Heart right ventricle (tissue), 16 donors: ENCODE data around the gene INSYN1. TPM values are rescaled to one million over a fixed set of nuclear protein-coding genes. Genes with fewer than 3 reads are reported as not detected.

Experiments
- ATAC-seq, 8 donors: fragments of 200-7000 bp; cut with Tn5 transposase; one replicate each; pipeline ENCODE4 v1.9.1; 2020; ENCODE audit warnings: mild to moderate bottlenecking in 8 of 8, moderate library complexity in 8 of 8, moderate number of reproducible peaks in 1 of 8
- DNase-seq, 2 donors: peaks; one replicate each; pipeline ENCODE4 v3.0.0-alpha.2; 2020
- H3K27ac ChIP-seq, 10 donors: fragments of 200-600 bp; sonication (generic) in 2 of 10; one replicate each; pipeline versions ENCODE4 v1.5.0 to v1.8.0; 2020 to 2022; ENCODE audit warnings: mild to moderate bottlenecking in 3 of 10
- H3K27me3 ChIP-seq, 7 donors: fragments of 200-600 bp; one replicate each; pipeline ENCODE4 v1.8.0; 2021 to 2022; ENCODE audit warnings: mild to moderate bottlenecking in 2 of 7
- H3K36me3 ChIP-seq, 9 donors: fragments of 200-600 bp; sonication (generic) in 1 of 9; one replicate each; pipeline versions ENCODE4 v1.5.0 to v1.8.0; 2020 to 2022; ENCODE audit warnings: mild to moderate bottlenecking in 2 of 9
- H3K4me1 ChIP-seq, 9 donors: fragments of 200-600 bp; sonication (generic) in 1 of 9; one replicate each; pipeline versions ENCODE4 v1.5.0 to v1.8.0; 2020 to 2022; ENCODE audit warnings: mild to moderate bottlenecking in 4 of 9
- H3K4me3 ChIP-seq, 10 donors: fragments of 200-600 bp; sonication (generic) in 2 of 10; one replicate each; pipeline versions ENCODE4 v1.5.0 to v1.8.0; 2020 to 2022; ENCODE audit warnings: mild to moderate bottlenecking in 7 of 10, moderate library complexity in 2 of 10
- H3K9me3 ChIP-seq, 11 donors: fragments of 200-600 bp in 10 of 11; sonication (generic) in 2 of 11; one replicate each; pipeline versions ENCODE4 v1.5.0 to v1.8.0; 2013 to 2022; ENCODE audit warnings: mild to moderate bottlenecking in 2 of 11, control low read depth in 1 of 11, moderate library complexity in 1 of 11
- WGBS, 2 donors: extraction: QIAGEN DNeasy Blood & Tissue Kit; methylation state at CpG; one replicate each; pipeline ENCODE4 v1.1.7; 2013; ENCODE audit warnings: inconsistent platforms in 1 of 2; 5-methylcytosine and 5-hydroxymethylcytosine counted together
- intact Hi-C, 10 donors: fragments of 100-400 bp; cut with DNase I; formaldehyde crosslinking; loops; one replicate each; pipeline versions ENCODE4 v1.11.1 to v1.14.2; 2022
- polyA plus RNA-seq, 2 donors: library from polyadenylated mRNA; stranded (reverse); fragments of 200-250 nt; gene quantifications; one replicate each; pipeline ENCODE4 v1.2.3, GENCODE V29; 2013
- total RNA-seq, 10 donors: library from RNA; stranded (reverse); fragmentation: NEBNext Ultra II Directional in 3 of 10; extraction: Animal tissue kit (Norgen Biotek cat#: 25700) in 3 of 10; gene quantifications; one replicate each; pipeline versions ENCODE4 v1.2.1 to v1.2.4, GENCODE V29; 2021 to 2023
- TF ChIP-seq, protein P1 (sequence below), 9 donors: fragments of 200-600 bp; sonication (generic) in 2 of 9; IDR thresholded peaks; one replicate each; pipeline versions ENCODE4 v1.5.0 to v1.8.0; 2021 to 2022; ENCODE audit warnings: antibody characterized with exemption in 9 of 9, mild to moderate bottlenecking in 5 of 9, moderate library complexity in 1 of 9
- donor health status: Arrhythmogenic right ventricular cardiomyopathy.
- donor health status: ischemic (EF 13 %, LVEDD 7.1; RV severe dilation, severe dysfunction).
- donor health status: healthy with polysubstance abuse.
- donor health status: DM: no; HTN: yes; CAD: no.
- donor health status: DM: no; HTN: no; CAD: no.
- donor health status: ischemic (EF 25% LVEDD 6.9; RV normal size, moderate dysfunction).
- donor health status: ischemic (EF 25% LVEDD 5.7; RV mildly dilated, moderate dysfunction).
- donor health status: healthy.
- donor health status: DM: yes; HTN: yes; CAD: no.
- donor health status: Ischemic cardiomyopathy.
- donor health status: ischemic (EF 35%, LVEDD 5.7; RV mildly dilated, moderate dysfunction).
- donor health status: nonischemic (EF 11% LVEDD 7.7; RV severe dilation, severe dysfunction).
- donor health status: DM: yes; HTN: yes; CAD: no.
- donor health status: PGD.
- donor health status: ischemic (EF 29% LVEDD 5.4; RV normal size, mild dysfunction).
- donor health status: nonischemic (EF 23%, LVEDD 6.1; RV moderate dilation, normal function).

INSYN1 gene
- total and polyA plus RNA-seq, 12 donors, result 56.4 to 221 (median 92.5) TPM

GRCh38 chr15:73755481-73755880 lies 2.3 kb upstream of the INSYN1 start:
- Histone ChIP-seq H3K36me3 (peaks cover 0 to under 1% (median 0%) of the 10 kb centered on the region in 9 donors), H3K27me3 (peaks cover 0 to 60% (median 13%) of the 10 kb centered on the region in 7 donors), H3K9me3 (no peaks in the 10 kb centered on the region), H3K4me1 (peaks cover 4 to 38% (median 18%) of the 10 kb centered on the region in 9 donors), H3K4me3 (no peak overlapping the region), H3K27ac (no peak overlapping the region)
- 91 to 94% methylated on average over 5 of the region's 5 CpGs for WGBS, 2 donors
- TF ChIP-seq, protein P1, sequence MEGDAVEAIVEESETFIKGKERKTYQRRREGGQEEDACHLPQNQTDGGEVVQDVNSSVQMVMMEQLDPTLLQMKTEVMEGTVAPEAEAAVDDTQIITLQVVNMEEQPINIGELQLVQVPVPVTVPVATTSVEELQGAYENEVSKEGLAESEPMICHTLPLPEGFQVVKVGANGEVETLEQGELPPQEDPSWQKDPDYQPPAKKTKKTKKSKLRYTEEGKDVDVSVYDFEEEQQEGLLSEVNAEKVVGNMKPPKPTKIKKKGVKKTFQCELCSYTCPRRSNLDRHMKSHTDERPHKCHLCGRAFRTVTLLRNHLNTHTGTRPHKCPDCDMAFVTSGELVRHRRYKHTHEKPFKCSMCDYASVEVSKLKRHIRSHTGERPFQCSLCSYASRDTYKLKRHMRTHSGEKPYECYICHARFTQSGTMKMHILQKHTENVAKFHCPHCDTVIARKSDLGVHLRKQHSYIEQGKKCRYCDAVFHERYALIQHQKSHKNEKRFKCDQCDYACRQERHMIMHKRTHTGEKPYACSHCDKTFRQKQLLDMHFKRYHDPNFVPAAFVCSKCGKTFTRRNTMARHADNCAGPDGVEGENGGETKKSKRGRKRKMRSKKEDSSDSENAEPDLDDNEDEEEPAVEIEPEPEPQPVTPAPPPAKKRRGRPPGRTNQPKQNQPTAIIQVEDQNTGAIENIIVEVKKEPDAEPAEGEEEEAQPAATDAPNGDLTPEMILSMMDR (IDR thresholded peaks at IDR 0.05), result no peak
- ATAC-seq (no peak), DNase-seq (no peak)
- intact Hi-C loops, result no loop called here

GRCh38 chr15:73754461-73754860 lies 1.3 kb upstream of the INSYN1 start:
- no peaks in the 10 kb centered on the region for H3K9me3 ChIP-seq
- TF ChIP-seq, protein P1 (IDR thresholded peaks at IDR 0.05), result no peak
- intact Hi-C loops, result no loop called here
- H3K27ac ChIP-seq, result peak overlapping the region in 1 of 10 donors; percentile 15
- peaks cover 0 to 8% (median 0%) of the 10 kb centered on the region in 9 donors for H3K36me3 ChIP-seq
- peaks cover 4 to 38% (median 18%) of the 10 kb centered on the region in 9 donors for H3K4me1 ChIP-seq
- DNase-seq, result no peak
- 75 to 77% methylated on average over 8 of the region's 8 CpGs for WGBS, 2 donors
- H3K27me3 ChIP-seq, result peaks cover 0 to 63% (median 13%) of the 10 kb centered on the region in 7 donors
- H3K4me3 ChIP-seq, result no peak overlapping the region
- no peak for ATAC-seq

DNA sequence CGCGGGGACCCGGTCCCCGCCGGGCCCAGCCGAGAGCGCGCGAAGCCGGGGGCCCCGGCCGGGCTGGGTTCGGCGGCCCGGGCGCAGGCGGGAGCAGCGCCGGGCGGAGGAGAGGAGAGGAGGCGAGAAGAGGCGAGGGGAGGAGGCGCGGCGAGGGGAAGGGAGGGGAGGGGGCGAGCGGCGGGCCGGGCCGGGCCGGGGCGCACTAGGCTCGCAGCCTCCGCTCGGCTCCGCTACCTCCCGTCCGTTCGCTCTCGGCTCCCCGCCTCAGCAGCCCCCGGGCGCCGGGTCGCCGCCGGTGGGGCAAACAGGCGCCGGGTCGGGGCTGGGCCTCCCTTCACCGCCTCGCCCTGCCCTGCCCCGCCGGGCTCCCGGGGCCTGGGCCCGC lies 351 bp downstream of the INSYN1 start:
- peaks cover 4 to 29% (median 18%) of the 10 kb centered on the region in 9 donors for H3K4me1 ChIP-seq
- H3K36me3 ChIP-seq, result peaks cover 0 to 8% (median 0%) of the 10 kb centered on the region in 9 donors
- no peaks in the 10 kb centered on the region for H3K9me3 ChIP-seq
- 0 to 1% methylated on average over 24 to 46 of the region's 56 CpGs for WGBS, 2 donors
- peak overlapping the region in 9 of 10 donors; percentile 9 to 70 (median 64) for H3K27ac ChIP-seq
- peak overlapping the region; percentile 14 to 92 (median 68) for H3K4me3 ChIP-seq
- ATAC-seq, result peak in 7 of 8 donors; percentile 1 to 40 (median 13)
- peaks cover 0 to 60% (median 13%) of the 10 kb centered on the region in 7 donors for H3K27me3 ChIP-seq
- intact Hi-C loops, result no loop called here
- no peak for DNase-seq
- TF ChIP-seq, protein P1 (IDR thresholded peaks at IDR 0.05), result no peak

DNA sequence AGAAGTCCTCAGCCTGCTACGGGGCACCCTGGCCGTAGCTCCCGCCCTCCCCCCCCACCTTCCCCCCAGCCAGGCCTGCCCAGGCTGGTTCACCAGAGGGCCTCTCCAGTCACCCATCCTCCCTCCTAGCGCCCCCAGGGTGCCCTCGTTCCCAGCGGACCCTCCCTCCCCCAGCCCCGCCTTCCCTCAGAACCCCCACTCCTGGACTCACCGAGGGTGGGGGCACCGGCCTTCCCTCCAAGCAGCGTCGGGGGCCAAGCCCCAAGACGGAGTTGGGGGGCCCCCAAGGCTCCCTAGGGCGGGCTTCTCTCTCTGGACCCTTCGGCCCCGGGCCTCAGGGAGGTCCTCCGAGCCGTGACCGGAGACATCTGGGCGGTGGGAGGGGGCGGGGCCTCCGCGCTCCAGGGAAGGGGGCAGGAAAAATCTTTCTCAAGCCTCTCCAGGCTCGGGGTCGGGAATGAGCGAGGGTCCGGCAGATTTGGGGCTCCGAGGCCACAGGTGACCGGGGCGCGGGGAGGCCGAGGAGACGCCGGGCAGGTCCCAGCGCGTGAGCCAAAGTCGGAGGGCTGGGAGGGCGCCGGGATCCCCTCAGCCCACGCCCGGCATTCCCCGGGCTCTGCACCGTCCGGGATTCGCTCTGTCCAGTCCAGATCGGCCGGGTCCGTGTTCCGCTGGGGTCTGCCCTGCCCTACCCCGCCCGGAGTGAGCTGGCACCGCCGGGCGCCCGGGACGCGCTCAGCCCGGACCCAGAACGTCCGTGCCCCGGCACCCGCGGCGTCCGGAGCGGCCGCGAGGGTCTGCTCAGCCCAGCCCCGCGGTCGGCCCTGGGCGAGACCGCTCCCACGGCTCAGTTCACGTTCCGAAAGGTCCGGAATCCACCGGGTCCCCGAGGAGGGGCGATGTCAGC lies 999 bp downstream of the INSYN1 start:
- peaks cover 0 to 54% (median 13%) of the 10 kb centered on the region in 7 donors for H3K27me3 ChIP-seq
- peak overlapping the region in 9 of 10 donors; percentile 9 to 70 (median 64) for H3K27ac ChIP-seq
- DNase-seq (no peak), ATAC-seq (peak; percentile 32 to 56 (median 42))
- intact Hi-C loops, result no loop called here
- no peaks in the 10 kb centered on the region for H3K9me3 ChIP-seq
- H3K4me3 ChIP-seq, result peak overlapping the region; percentile 14 to 92 (median 68)
- H3K4me1 ChIP-seq, result peaks cover 4 to 27% (median 19%) of the 10 kb centered on the region in 9 donors
- peaks cover 0 to 8% (median 0%) of the 10 kb centered on the region in 9 donors for H3K36me3 ChIP-seq
- TF ChIP-seq, protein P1 (IDR thresholded peaks at IDR 0.05), result no peak
- WGBS, 2 donors, result 0 to 1% methylated on average over 69 to 79 of the region's 79 CpGs
